Ishikawa (cell line): ENCODE results near the gene CD99L2.

ENCODE experiments used
- CEBPB ChIP-seq: IDR thresholded peaks from 2 replicates; pipeline ENCODE4 v1.6.1; 2012
- CREB1 ChIP-seq: IDR thresholded peaks from 2 replicates; pipeline ENCODE4 v1.6.1; 2012; ENCODE audit warnings: low read depth
- EP300 ChIP-seq: IDR thresholded peaks from 2 replicates; pipeline ENCODE4 v1.6.1; 2012; ENCODE audit warnings: borderline replicate concordance
- FOXM1 ChIP-seq: IDR thresholded peaks from 2 replicates; pipeline ENCODE4 v1.6.1; 2012; ENCODE audit warnings: low read depth, borderline replicate concordance
- NFIC ChIP-seq: IDR thresholded peaks from 2 replicates; pipeline ENCODE4 v1.6.1; 2012
- TAF1 ChIP-seq: IDR thresholded peaks from 2 replicates; pipeline ENCODE4 v1.6.1; 2012; ENCODE audit warnings: low read depth, mild to moderate bottlenecking
- YY1 ChIP-seq: IDR thresholded peaks from 2 replicates; pipeline ENCODE4 v1.6.1; 2012; ENCODE audit warnings: low read depth
- TF ChIP-seq, protein P1 (sequence below): IDR thresholded peaks from 2 replicates; pipeline ENCODE4 v1.6.1; 2012; ENCODE audit warnings: low read depth, mild to moderate bottlenecking

DNA sequence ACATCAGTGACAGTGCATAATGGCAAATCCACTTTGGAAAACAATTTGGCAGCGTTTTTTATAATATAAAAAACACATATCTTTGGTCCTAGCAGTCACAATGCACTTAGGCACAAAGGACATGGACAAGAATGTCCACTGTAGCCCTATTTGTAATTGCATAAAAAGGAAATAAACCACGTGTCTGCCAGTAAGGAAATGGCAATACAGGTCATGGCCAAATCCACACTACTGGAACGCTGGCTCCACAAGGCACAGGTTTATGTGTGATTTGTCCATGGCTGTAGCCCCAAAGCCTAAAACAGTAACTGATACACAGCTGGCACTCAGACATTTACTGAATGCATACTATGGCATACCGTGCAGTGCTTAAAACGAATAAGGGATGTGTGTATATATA, 69.7 kb downstream of the CD99L2 start:
- TF ChIP-seq CEBPB = no peak
- no peak for TF ChIP-seq FOXM1
- no peak for TF ChIP-seq YY1
- no peak for TF ChIP-seq CREB1
- TF ChIP-seq, protein P1, sequence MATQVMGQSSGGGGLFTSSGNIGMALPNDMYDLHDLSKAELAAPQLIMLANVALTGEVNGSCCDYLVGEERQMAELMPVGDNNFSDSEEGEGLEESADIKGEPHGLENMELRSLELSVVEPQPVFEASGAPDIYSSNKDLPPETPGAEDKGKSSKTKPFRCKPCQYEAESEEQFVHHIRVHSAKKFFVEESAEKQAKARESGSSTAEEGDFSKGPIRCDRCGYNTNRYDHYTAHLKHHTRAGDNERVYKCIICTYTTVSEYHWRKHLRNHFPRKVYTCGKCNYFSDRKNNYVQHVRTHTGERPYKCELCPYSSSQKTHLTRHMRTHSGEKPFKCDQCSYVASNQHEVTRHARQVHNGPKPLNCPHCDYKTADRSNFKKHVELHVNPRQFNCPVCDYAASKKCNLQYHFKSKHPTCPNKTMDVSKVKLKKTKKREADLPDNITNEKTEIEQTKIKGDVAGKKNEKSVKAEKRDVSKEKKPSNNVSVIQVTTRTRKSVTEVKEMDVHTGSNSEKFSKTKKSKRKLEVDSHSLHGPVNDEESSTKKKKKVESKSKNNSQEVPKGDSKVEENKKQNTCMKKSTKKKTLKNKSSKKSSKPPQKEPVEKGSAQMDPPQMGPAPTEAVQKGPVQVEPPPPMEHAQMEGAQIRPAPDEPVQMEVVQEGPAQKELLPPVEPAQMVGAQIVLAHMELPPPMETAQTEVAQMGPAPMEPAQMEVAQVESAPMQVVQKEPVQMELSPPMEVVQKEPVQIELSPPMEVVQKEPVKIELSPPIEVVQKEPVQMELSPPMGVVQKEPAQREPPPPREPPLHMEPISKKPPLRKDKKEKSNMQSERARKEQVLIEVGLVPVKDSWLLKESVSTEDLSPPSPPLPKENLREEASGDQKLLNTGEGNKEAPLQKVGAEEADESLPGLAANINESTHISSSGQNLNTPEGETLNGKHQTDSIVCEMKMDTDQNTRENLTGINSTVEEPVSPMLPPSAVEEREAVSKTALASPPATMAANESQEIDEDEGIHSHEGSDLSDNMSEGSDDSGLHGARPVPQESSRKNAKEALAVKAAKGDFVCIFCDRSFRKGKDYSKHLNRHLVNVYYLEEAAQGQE = no peak
- TF ChIP-seq NFIC = no peak
- TF ChIP-seq TAF1 = no peak
- TF ChIP-seq EP300 = no peak
